HCT116 (cell line): ENCODE data around the gene SH3PXD2A. TPM values are rescaled to one million over a fixed set of nuclear protein-coding genes. Genes with fewer than 3 reads are reported as not detected.
A peak's percentile ranks its signal among the peaks of the same experiment; 100 is the strongest.

Experiments
- ATAC-seq: fragments of 200-7000 bp; cut with Tn5 transposase; 2 replicates; pipeline ENCODE4 v1.9.1; 2020; ENCODE audit warnings: mild to moderate bottlenecking, moderate library complexity
- BruUV-seq: library from RNA; stranded (reverse); fragments of 400-500 nt; replicated peaks from 2 replicates; lab custom pipeline; 2021; lab: Mats Ljungman, UMichigan
- CTCF ChIA-PET: fragments of 300-600 bp; sonication (Branson Sonifier 250); formaldehyde crosslinking; loops from one replicate; lab custom pipeline; 2021; ENCODE audit warnings: antibody characterized with exemption; lab: Charles Lee
- POLR2A ChIA-PET: fragments of 300-600, 350-600 bp; sonication (Branson Sonifier 250); formaldehyde crosslinking; loops from one replicate; lab custom pipeline; 2021; ENCODE audit warnings: antibody characterized with exemption; lab: Charles Lee
- RAD21 ChIA-PET, 2 experiments: fragments of 300-600 bp; sonication (Branson Sonifier 250); formaldehyde crosslinking; loops; one replicate each; lab custom pipeline; 2023; ENCODE audit warnings: low total read pairs in 2 of 2; ENCODE audit not compliant: uncharacterized antibody in 2 of 2, unreplicated experiment in 2 of 2, low non-redundant PET in 1 of 2; lab: Charles Lee
- DNase-seq: peaks from one replicate; pipeline ENCODE4 v3.0.0-alpha.2; 2010; ENCODE audit warnings: low read depth, low spot score
- H2AFZ ChIP-seq: fragments of 200-600 bp; shearing (Covaris generic), sonication (generic); 2 replicates; pipeline ENCODE4 v1.6.1; 2017; ENCODE audit warnings: low read depth, mixed run types, mixed read lengths, antibody characterized with exemption, low read length; ENCODE audit not compliant: poor library complexity, severe bottlenecking
- H3K27ac ChIP-seq: 2 replicates; pipeline ENCODE4 v1.5.1; 2012; ENCODE audit warnings: low read depth, low read length
- H3K27me3 ChIP-seq: fragments of 200-600 bp; sonication (generic); 2 replicates; pipeline ENCODE4 v1.6.1; 2016; ENCODE audit warnings: mixed run types, low read length, mixed read lengths; ENCODE audit not compliant: insufficient read depth
- H3K36me3 ChIP-seq, 2 experiments: fragments of 200-500 bp in 1 of 2; fragments of 200-600 bp in 1 of 2; sonication (Bioruptor generic) in 1 of 2; sonication (generic) in 1 of 2; 2 replicates each; pipeline versions ENCODE4 v1.5.1 to v1.6.1; 2014 to 2016; ENCODE audit warnings: low read length in 2 of 2, inconsistent platforms in 1 of 2, mixed read lengths in 1 of 2, mixed run types in 1 of 2; ENCODE audit not compliant: insufficient read depth in 2 of 2, control insufficient read depth in 1 of 2
- H3K4me1 ChIP-seq, 2 experiments: fragments of 200-600 bp in 1 of 2; sonication (generic) in 1 of 2; 2 replicates each; pipeline versions ENCODE4 v1.5.1 to v1.6.1; 2012 to 2017; ENCODE audit warnings: low read length in 2 of 2, inconsistent platforms in 1 of 2, mild to moderate bottlenecking in 1 of 2, mixed read lengths in 1 of 2, mixed run types in 1 of 2, moderate library complexity in 1 of 2; ENCODE audit not compliant: insufficient read depth in 2 of 2, control insufficient read depth in 1 of 2
- H3K4me2 ChIP-seq: fragments of 200-600 bp; sonication (generic); 2 replicates; pipeline ENCODE4 v1.6.1; 2017; ENCODE audit warnings: mixed run types, low read length, mixed read lengths
- H3K4me3 ChIP-seq, 2 experiments: fragments of 200-600 bp in 1 of 2; sonication (generic) in 1 of 2; replicated peaks in 1 of 2; 2 replicates each; pipeline ENCODE4 v1.5.1; 2011 to 2016; ENCODE audit warnings: low read length in 2 of 2, control low read depth in 1 of 2, low read depth in 1 of 2, mild to moderate bottlenecking in 1 of 2, mixed read lengths in 1 of 2, mixed run types in 1 of 2
- H3K79me2 ChIP-seq: fragments of 200-600 bp; sonication (generic); 2 replicates; pipeline ENCODE4 v1.6.1; 2017; ENCODE audit warnings: mild to moderate bottlenecking, mixed run types, low read length, moderate library complexity, mixed read lengths; ENCODE audit not compliant: insufficient read depth
- H3K9ac ChIP-seq: fragments of 200-600 bp; sonication (generic); 2 replicates; pipeline ENCODE4 v1.6.1; 2016; ENCODE audit warnings: low read length, mixed read lengths
- H3K9me2 ChIP-seq: fragments of 200-600 bp; sonication (generic), shearing (Covaris generic); 2 replicates; pipeline ENCODE4 v1.6.1; 2017; ENCODE audit warnings: mixed run types, mild to moderate bottlenecking, moderate library complexity; ENCODE audit not compliant: insufficient read depth
- H3K9me3 ChIP-seq, 2 experiments: fragments of 200-500 bp in 1 of 2; fragments of 200-600 bp in 1 of 2; sonication (Bioruptor generic) in 1 of 2; sonication (generic) in 1 of 2; 2 replicates each; pipeline ENCODE4 v1.6.1; 2014 to 2017; ENCODE audit warnings: low read length in 2 of 2, mixed read lengths in 2 of 2, inconsistent platforms in 1 of 2, low read depth in 1 of 2, mild to moderate bottlenecking in 1 of 2, mixed run types in 1 of 2, moderate library complexity in 1 of 2; ENCODE audit not compliant: control insufficient read depth in 1 of 2, insufficient read depth in 1 of 2
- H4K20me1 ChIP-seq: fragments of 200-600 bp; sonication (generic), shearing (Covaris generic); 2 replicates; pipeline ENCODE4 v1.6.1; 2017; ENCODE audit warnings: mixed run types, mild to moderate bottlenecking, moderate library complexity; ENCODE audit not compliant: insufficient read depth
- CBX3 ChIP-seq: IDR thresholded peaks from 2 replicates; pipeline ENCODE4 v1.6.1; 2012; ENCODE audit warnings: low read depth
- CEBPB ChIP-seq: IDR thresholded peaks from 2 replicates; pipeline ENCODE4 v1.6.1; 2012; ENCODE audit warnings: low read depth
- CTCF ChIP-seq, 3 experiments: fragments of 200-600 bp in 1 of 3; sonication (generic) in 1 of 3; IDR thresholded peaks in 2 of 3; conservative IDR thresholded peaks in 1 of 3; 2 replicates each; pipeline ENCODE4 v1.5.1; 2012 to 2017; ENCODE audit warnings: low read depth in 2 of 3, low read length in 2 of 3, antibody characterized with exemption in 1 of 3, borderline replicate concordance in 1 of 3, control low read depth in 1 of 3, mild to moderate bottlenecking in 1 of 3, mixed read lengths in 1 of 3, mixed run types in 1 of 3, moderate library complexity in 1 of 3; ENCODE audit not compliant: insufficient read depth in 1 of 3
- MAX ChIP-seq: IDR thresholded peaks from 2 replicates; pipeline ENCODE4 v1.6.1; 2012
- POLR2AphosphoS5 ChIP-seq: IDR thresholded peaks from 2 replicates; pipeline ENCODE4 v1.6.1; 2011; ENCODE audit warnings: mild to moderate bottlenecking, low read depth, low read length, moderate library complexity
- RAD21 ChIP-seq: IDR thresholded peaks from 2 replicates; pipeline ENCODE4 v1.6.1; 2012; ENCODE audit warnings: low read depth, mild to moderate bottlenecking
- REST ChIP-seq: IDR thresholded peaks from 2 replicates; pipeline ENCODE4 v1.6.1; 2012; ENCODE audit warnings: low read depth
- SIN3A ChIP-seq: IDR thresholded peaks from 2 replicates; pipeline ENCODE4 v1.6.1; 2012; ENCODE audit warnings: low read depth
- ZNF274 ChIP-seq: fragments of 200-500 bp; sonication (Bioruptor generic); IDR thresholded peaks from 2 replicates; pipeline ENCODE4 v1.6.1; 2014; ENCODE audit warnings: mild to moderate bottlenecking, low read depth, low read length, inconsistent platforms
- intact Hi-C: fragments of 100-400 bp; cut with micrococcal nuclease; formaldehyde crosslinking; loops from 2 replicates; pipeline ENCODE4 v1.10.0; 2022
- total RNA-seq: library from RNA; stranded (reverse); gene quantifications from one replicate; pipeline ENCODE4 v1.2.1, GENCODE V29; 2021; ENCODE audit not compliant: unreplicated experiment

SH3PXD2A gene
- total RNA-seq, 1 experiment from 2014 or later, result 8.7 TPM

GRCh38 chr10:103884681-103885139 is 29.3 kb upstream of the SH3PXD2A start:
- no peaks in the 10 kb centered on the region for H4K20me1 ChIP-seq
- peaks cover 17 to 35% of the 10 kb centered on the region in 2 experiments; a peak in 3 of 4 replicates for H3K36me3 ChIP-seq
- BruUV-seq, result no TSS peak
- no peak for DNase-seq
- RAD21 ChIA-PET, result interaction anchor here (1.8 to 2.9 kb wide), 2 partner anchors 172 kb away, joined by 5 to 7 read pairs; no protein-coding TSS in a partner anchor
- no peak overlapping the region for H3K4me3 ChIP-seq
- no peak overlapping the region for H3K4me2 ChIP-seq
- no peak overlapping the region for H2AFZ ChIP-seq
- H3K4me1 ChIP-seq, result peaks cover 16 to 20% of the 10 kb centered on the region in 2 experiments; a peak in 3 of 4 replicates
- TF ChIP-seq ZNF274 (no peak), POLR2AphosphoS5 (no peak), MAX (no peak), CBX3 (no peak), REST (no peak), RAD21 (peak; percentile 93), SIN3A (no peak), CTCF (IDR thresholded peaks at IDR 0.05 in 2 of 3, conservative IDR thresholded peaks at IDR 0.05 in 1 of 3; ENCODE audit: borderline replicate concordance in 1 of 3, insufficient read depth in 1 of 3, low read depth in 2 of 3, low read length in 2 of 3) (peak; percentile 89 to 96 (median 91)), CEBPB (no peak)
- CTCF ChIA-PET, result interaction anchor here (1.1 to 5.5 kb wide), 3 partner anchors 11 to 173 kb away, joined by 3 to 48 read pairs (median 5); no protein-coding TSS in a partner anchor
- no peaks in the 10 kb centered on the region for H3K9me2 ChIP-seq
- ATAC-seq, result peak; percentile 83
- H3K79me2 ChIP-seq, result no peaks in the 10 kb centered on the region
- H3K9ac ChIP-seq, result no peak overlapping the region
- H3K9me3 ChIP-seq, result no peaks in the 10 kb centered on the region
- H3K27ac ChIP-seq, result no peak overlapping the region
- intact Hi-C loops, result loop anchor here (1.0 to 5.0 kb wide), 6 partner anchors 133 to 738 kb away; partner anchors contain the start of gene CFAP58
- POLR2A ChIA-PET, result no interaction called here
- no peaks in the 10 kb centered on the region for H3K27me3 ChIP-seq
